IMR-90 (cell line): ENCODE data around the gene PLTP. TPM values are rescaled to one million over a fixed set of nuclear protein-coding genes. Genes with fewer than 3 reads are reported as not detected.

ENCODE experiments used
- ATAC-seq: fragments of 200-7000 bp; cut with Tn5 transposase; 2 replicates; pipeline ENCODE4 v1.9.1; 2020; ENCODE audit warnings: low read depth, mild to moderate bottlenecking, moderate library complexity
- BruUV-seq: library from RNA; stranded (reverse); fragments of 400-500 nt; replicated peaks from 2 replicates; lab custom pipeline; 2021; lab: Mats Ljungman, UMichigan
- CTCF ChIA-PET: fragments of 300-600 bp; formaldehyde crosslinking; extraction: SDS; loops from one replicate; lab custom pipeline; 2021; ENCODE audit warnings: antibody characterized with exemption; lab: Yijun Ruan, JAX
- POLR2A ChIA-PET: fragments of 300-600 bp; sonication (Branson Sonifier 250); formaldehyde crosslinking; loops from one replicate; lab custom pipeline; 2022; ENCODE audit warnings: antibody characterized with exemption; ENCODE audit not compliant: unreplicated experiment; lab: Charles Lee
- DNase-seq: peaks from one replicate; pipeline ENCODE4 v3.0.0; 2013
- H2AFZ ChIP-seq: replicated peaks from 2 replicates; pipeline ENCODE3; 2013; ENCODE audit warnings: low read length, mild to moderate bottlenecking; ENCODE audit not compliant: poor library complexity
- H2AK5ac ChIP-seq: 2 replicates; pipeline ENCODE4 v1.6.1; 2013; ENCODE audit warnings: low read depth, low read length, inconsistent platforms
- H2AK9ac ChIP-seq: replicated peaks from 2 replicates; pipeline ENCODE3; 2013; ENCODE audit warnings: mild to moderate bottlenecking, low read depth, low read length, moderate library complexity; ENCODE audit not compliant: poor library complexity
- H2BK120ac ChIP-seq: 2 replicates; pipeline ENCODE4 v1.6.1; 2013; ENCODE audit warnings: low read depth, low read length, inconsistent platforms
- H2BK15ac ChIP-seq: 3 replicates; pipeline ENCODE4 v1.6.1; 2013; ENCODE audit warnings: low read depth, low read length, inconsistent platforms
- H2BK20ac ChIP-seq: 2 replicates; pipeline ENCODE4 v1.6.1; 2013; ENCODE audit warnings: low read depth, mild to moderate bottlenecking, inconsistent platforms, low read length, moderate library complexity
- H2BK5ac ChIP-seq: 2 replicates; pipeline ENCODE4 v1.6.1; 2013; ENCODE audit warnings: mild to moderate bottlenecking, low read depth, low read length, inconsistent platforms; ENCODE audit not compliant: poor library complexity, severe bottlenecking
- H3K14ac ChIP-seq: replicated peaks from 2 replicates; pipeline ENCODE4 v1.6.1; 2013; ENCODE audit warnings: low read depth, low read length, inconsistent platforms
- H3K18ac ChIP-seq: 2 replicates; pipeline ENCODE4 v1.6.1; 2013; ENCODE audit warnings: low read depth, low read length, control low read depth
- H3K23ac ChIP-seq: 2 replicates; pipeline ENCODE4 v1.6.1; 2013; ENCODE audit warnings: low read depth, low read length, inconsistent platforms
- H3K27ac ChIP-seq: 2 replicates; pipeline ENCODE4 v1.5.1; 2013; ENCODE audit warnings: mild to moderate bottlenecking, control low read depth, low read length; ENCODE audit not compliant: insufficient read depth
- H3K27me3 ChIP-seq: 2 replicates; pipeline ENCODE4 v1.6.1; 2013; ENCODE audit warnings: low read length; ENCODE audit not compliant: control insufficient read depth, insufficient read depth
- H3K36me3 ChIP-seq: 2 replicates; pipeline ENCODE4 v1.6.1; 2013; ENCODE audit warnings: low read length, mixed read lengths; ENCODE audit not compliant: control insufficient read depth, insufficient read depth
- H3K4ac ChIP-seq: 2 replicates; pipeline ENCODE4 v1.6.1; 2013; ENCODE audit warnings: low read depth, low read length, inconsistent platforms
- H3K4me1 ChIP-seq: 2 replicates; pipeline ENCODE4 v1.6.1; 2013; ENCODE audit warnings: low read length, mixed read lengths; ENCODE audit not compliant: control insufficient read depth, insufficient read depth
- H3K4me2 ChIP-seq: 2 replicates; pipeline ENCODE4 v1.6.1; 2013; ENCODE audit warnings: low read depth, mild to moderate bottlenecking, control low read depth, low read length, moderate library complexity
- H3K4me3 ChIP-seq: 2 replicates; pipeline ENCODE4 v1.5.1; 2013; ENCODE audit warnings: low read depth, mild to moderate bottlenecking, control low read depth, low read length, moderate library complexity; ENCODE audit not compliant: insufficient read depth
- H3K56ac ChIP-seq: 2 replicates; pipeline ENCODE4 v1.6.1; 2013; ENCODE audit warnings: low read length, inconsistent platforms; ENCODE audit not compliant: insufficient read depth; ENCODE audit errors: extremely low read depth
- H3K79me1 ChIP-seq, 2 experiments: 2 replicates each; pipeline ENCODE4 v1.6.1; 2013; ENCODE audit warnings: low read length in 2 of 2, inconsistent platforms in 1 of 2, low read depth in 1 of 2
- H3K9ac ChIP-seq: 2 replicates; pipeline ENCODE4 v1.6.1; 2013; ENCODE audit warnings: low read depth, low read length, control low read depth
- H3K9me1 ChIP-seq: 2 replicates; pipeline ENCODE4 v1.6.1; 2013; ENCODE audit warnings: low read length, inconsistent platforms; ENCODE audit not compliant: insufficient read depth
- H3K9me3 ChIP-seq: 2 replicates; pipeline ENCODE4 v1.6.1; 2013; ENCODE audit warnings: low read length; ENCODE audit not compliant: control insufficient read depth, insufficient read depth
- H4K20me1 ChIP-seq: 2 replicates; pipeline ENCODE4 v1.6.1; 2013; ENCODE audit warnings: low read length, inconsistent platforms; ENCODE audit not compliant: insufficient read depth
- H4K5ac ChIP-seq: 2 replicates; pipeline ENCODE4 v1.6.1; 2013; ENCODE audit warnings: mild to moderate bottlenecking, low read depth, low read length, control low read depth
- H4K8ac ChIP-seq, 2 experiments: 2 replicates each; pipeline ENCODE4 v1.6.1; 2013; ENCODE audit warnings: low read depth in 2 of 2, low read length in 2 of 2, control low read depth in 1 of 2, inconsistent platforms in 1 of 2
- H4K91ac ChIP-seq: 2 replicates; pipeline ENCODE4 v1.6.1; 2013; ENCODE audit warnings: low read depth, low read length, inconsistent platforms; ENCODE audit not compliant: insufficient read depth
- FOS ChIP-seq: fragments of 150-350 bp; IDR thresholded peaks from 2 replicates; pipeline ENCODE4 v1.6.1; 2016; ENCODE audit warnings: low read depth, low read length
- MAZ ChIP-seq: IDR thresholded peaks from 2 replicates; pipeline ENCODE4 v1.6.1; 2012; ENCODE audit warnings: low read depth, mild to moderate bottlenecking, low read length, improper control_type of control experiment, moderate library complexity, borderline replicate concordance
- MXI1 ChIP-seq: IDR thresholded peaks from 2 replicates; pipeline ENCODE4 v1.6.1; 2012; ENCODE audit warnings: low read depth, mild to moderate bottlenecking, low read length, moderate library complexity, borderline replicate concordance
- SMC3 ChIP-seq: fragments of 150-350 bp; IDR thresholded peaks from 2 replicates; pipeline ENCODE4 v1.6.1; 2016; ENCODE audit warnings: low read depth, mild to moderate bottlenecking, antibody characterized with exemption, low read length, moderate library complexity
- WGBS, 2 experiments: methylation state at CpG; one replicate each; pipeline versions ENCODE4 v1.1.5 to v1.1.7; 2013; ENCODE audit warnings: missing lambda C conversion rate in 2 of 2; ENCODE audit not compliant: insufficient read length in 1 of 2; ENCODE audit errors: extremely low coverage in 2 of 2; 5-methylcytosine and 5-hydroxymethylcytosine counted together
- dilution Hi-C: fragments of 300-500 bp; cut with HindIII; formaldehyde crosslinking; loops from one replicate; pipeline ENCODE4 v1.14.3; 2018; ENCODE audit warnings: low sequenced_read_pairs; ENCODE audit not compliant: unreplicated experiment
- in situ Hi-C: fragments of 300-500 bp; cut with MboI; formaldehyde crosslinking; loops from 3 replicates; pipeline ENCODE4 v1.14.3; 2019; ENCODE audit warnings: low sequenced_read_pairs, inconsistent platforms, mixed read lengths
- intact Hi-C: fragments of 100-400 bp; cut with micrococcal nuclease; formaldehyde crosslinking; loops from 2 replicates; pipeline ENCODE4 v1.10.0; 2022
- polyA plus RNA-seq, 3 experiments: library from polyadenylated mRNA; depleted of rRNA; stranded (reverse); fragments of >200 nt; gene quantifications; 2 replicates each; pipeline ENCODE4 v1.2.3, GENCODE V29; 2012; ENCODE audit warnings: low replicate concordance in 1 of 3
- total RNA-seq: library from RNA; depleted of rRNA; stranded (reverse); fragments of >200 nt; gene quantifications from 2 replicates; pipeline ENCODE4 v1.2.3, GENCODE V29; 2012

PLTP gene
- total and polyA plus RNA-seq, 2 of the 4 experiments (the other 2 are of a cell fraction): 5.4 to 55.8 TPM

- H2BK5ac ChIP-seq: no peak overlapping the region
- H2BK120ac ChIP-seq: no peak overlapping the region
- no peak overlapping the region for H3K4ac ChIP-seq
- no peak overlapping the region for H3K4me3 ChIP-seq
- peaks cover 3 to 5% of the 10 kb centered on the region in 2 experiments; a peak in 1 of 4 replicates for H3K79me1 ChIP-seq
- H3K27ac ChIP-seq: no peak overlapping the region
- no peak overlapping the region for H3K4me2 ChIP-seq
- H3K9me3 ChIP-seq: no peaks in the 10 kb centered on the region
- H2AK9ac ChIP-seq: peak overlapping the region; percentile 15
- TF ChIP-seq MAZ (no peak), FOS (no peak), MXI1 (no peak), SMC3 (no peak)
- H2AFZ ChIP-seq: no peak overlapping the region
- intact Hi-C loops (no loop called here), in situ Hi-C loops (no loop called here), dilution Hi-C loops (no loop called here)
- H4K5ac ChIP-seq: no peak overlapping the region
- peaks cover 63% of the 10 kb centered on the region for H3K36me3 ChIP-seq
- H3K14ac ChIP-seq: no peak overlapping the region
- H3K27me3 ChIP-seq: no peaks in the 10 kb centered on the region
- ChIA-PET POLR2A (no interaction called here), CTCF (interaction anchor here (3.2 kb wide), 1 partner anchor 12 kb away, joined by 13 read pairs; no protein-coding TSS in a partner anchor)
- no peaks in the 10 kb centered on the region for H4K20me1 ChIP-seq
- H4K8ac ChIP-seq: no peak overlapping the region
- WGBS, 2 experiments: no CpG with 5 or more reads among the region's 4 CpGs
- ATAC-seq (no peak), DNase-seq (no peak)
- H3K56ac ChIP-seq: no peak overlapping the region
- no peak overlapping the region for H3K23ac ChIP-seq
- no peak overlapping the region for H3K18ac ChIP-seq
- H4K91ac ChIP-seq: no peak overlapping the region
- no peaks in the 10 kb centered on the region for H3K4me1 ChIP-seq
- no peak overlapping the region for H2BK20ac ChIP-seq
- BruUV-seq: no TSS peak
- H2AK5ac ChIP-seq: no peak overlapping the region
- no peak overlapping the region for H2BK15ac ChIP-seq
- H3K9me1 ChIP-seq: peaks cover 2% of the 10 kb centered on the region; the same call in 1 of the 2 replicates
- no peak overlapping the region for H3K9ac ChIP-seq
Measured at GRCh38 chr20:45958593-45958992, 46.6 kb upstream of the PLTP start.
